ENCODE measurements around the gene ZNF311. TPM values are rescaled to one million over a fixed set of nuclear protein-coding genes. Genes with fewer than 3 reads are reported as not detected.

ZNF311 gene
- total RNA-seq, 1 donor from 2014 or later = 1.6 TPM

DNA sequence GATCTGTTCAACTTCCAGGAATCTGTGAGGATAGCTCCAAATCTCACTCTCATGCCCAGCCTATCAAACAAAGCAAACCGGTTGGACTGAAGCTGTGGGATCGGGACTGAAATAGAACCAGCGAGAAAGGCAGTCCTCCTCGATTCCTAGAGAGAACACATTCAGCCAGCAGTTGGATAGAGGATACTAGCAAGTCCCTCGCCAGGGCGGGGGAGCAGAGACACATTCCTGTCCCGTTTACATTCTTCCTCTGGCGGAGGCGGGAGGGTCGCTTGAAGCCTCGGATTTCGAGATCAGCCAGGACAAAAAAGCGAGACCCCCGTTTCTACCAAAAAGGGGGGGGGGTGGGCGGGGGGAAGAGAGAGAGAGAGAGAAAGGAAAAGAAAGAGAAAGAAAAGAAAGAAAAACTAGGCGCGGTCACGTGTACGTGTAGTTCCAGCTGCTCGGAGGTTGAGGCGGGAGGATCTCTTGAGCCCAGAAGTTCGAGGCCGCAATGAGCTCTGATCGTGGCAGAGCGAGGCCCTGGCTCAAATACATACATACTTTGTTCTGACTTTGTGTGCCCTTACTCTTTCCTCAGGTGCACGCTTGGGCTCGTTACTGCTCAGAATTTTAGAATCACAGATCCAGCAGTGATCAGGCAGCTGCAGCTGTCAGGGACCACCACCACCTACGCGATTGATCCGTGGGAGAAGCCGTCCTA is 19.5 kb downstream of the ZNF311 start:
- H3K4me1 ChIP-seq (ENCODE audit: control insufficient read depth in 3 of 3, insufficient read depth in 3 of 3, low read length in 3 of 3) = peaks cover 3 to 20% (median 9%) of the 10 kb centered on the region in 3 donors
- H3K9me3 ChIP-seq (ENCODE audit: control insufficient read depth in 3 of 3, low read length in 3 of 3) = no peaks in the 10 kb centered on the region
- H3K36me3 ChIP-seq (ENCODE audit: control insufficient read depth in 3 of 3, insufficient read depth in 3 of 3, low read length in 3 of 3) = no peaks in the 10 kb centered on the region
- H3K27ac ChIP-seq (ENCODE audit: low read depth, low read length) = peak overlapping the region; percentile 1
- H3K4me3 ChIP-seq (ENCODE audit: low read length in 3 of 3) = peak overlapping the region; percentile 13 to 92 (median 72)
- peak overlapping the region in 1 of 3 donors; percentile 60 for H3K9ac ChIP-seq (ENCODE audit: low read depth in 1 of 3, low read length in 3 of 3)
- H3K27me3 ChIP-seq (ENCODE audit: control insufficient read depth in 3 of 3, insufficient read depth in 3 of 3, low read length in 3 of 3) = peaks cover 0 to 5% (median 3%) of the 10 kb centered on the region in 3 donors

DNA sequence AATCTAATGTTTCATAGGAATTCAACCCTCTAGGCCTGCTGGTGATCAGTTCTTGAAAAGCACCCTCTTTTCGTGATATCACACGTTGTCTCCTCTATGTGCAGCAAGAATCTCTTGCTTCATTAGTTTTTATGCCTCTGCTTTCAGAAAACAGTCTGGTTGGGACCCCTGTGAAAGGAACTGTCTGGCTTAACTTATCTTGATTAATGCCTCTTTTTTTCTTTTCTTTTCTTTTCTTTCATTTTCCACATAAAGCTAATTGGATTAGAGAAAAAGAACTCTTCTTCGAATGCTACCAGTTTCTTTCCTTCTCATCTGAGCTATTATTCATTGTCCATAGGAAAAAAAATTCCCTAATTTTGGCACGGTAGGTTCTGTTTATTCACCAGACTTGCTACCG is 21.3 kb downstream of the ZNF311 start:
- Histone ChIP-seq H3K36me3 (ENCODE audit: control insufficient read depth in 3 of 3, insufficient read depth in 3 of 3, low read length in 3 of 3) (no peaks in the 10 kb centered on the region), H3K27me3 (ENCODE audit: control insufficient read depth in 3 of 3, insufficient read depth in 3 of 3, low read length in 3 of 3) (peaks cover 0 to 5% (median 3%) of the 10 kb centered on the region in 3 donors), H3K27ac (ENCODE audit: low read depth, low read length) (no peak overlapping the region), H3K4me1 (ENCODE audit: control insufficient read depth in 3 of 3, insufficient read depth in 3 of 3, low read length in 3 of 3) (peaks cover 4 to 21% (median 12%) of the 10 kb centered on the region in 3 donors), H3K9me3 (ENCODE audit: control insufficient read depth in 3 of 3, low read length in 3 of 3) (no peaks in the 10 kb centered on the region), H3K9ac (ENCODE audit: low read depth in 1 of 3, low read length in 3 of 3) (no peak overlapping the region), H3K4me3 (ENCODE audit: low read length in 3 of 3) (no peak overlapping the region)

DNA sequence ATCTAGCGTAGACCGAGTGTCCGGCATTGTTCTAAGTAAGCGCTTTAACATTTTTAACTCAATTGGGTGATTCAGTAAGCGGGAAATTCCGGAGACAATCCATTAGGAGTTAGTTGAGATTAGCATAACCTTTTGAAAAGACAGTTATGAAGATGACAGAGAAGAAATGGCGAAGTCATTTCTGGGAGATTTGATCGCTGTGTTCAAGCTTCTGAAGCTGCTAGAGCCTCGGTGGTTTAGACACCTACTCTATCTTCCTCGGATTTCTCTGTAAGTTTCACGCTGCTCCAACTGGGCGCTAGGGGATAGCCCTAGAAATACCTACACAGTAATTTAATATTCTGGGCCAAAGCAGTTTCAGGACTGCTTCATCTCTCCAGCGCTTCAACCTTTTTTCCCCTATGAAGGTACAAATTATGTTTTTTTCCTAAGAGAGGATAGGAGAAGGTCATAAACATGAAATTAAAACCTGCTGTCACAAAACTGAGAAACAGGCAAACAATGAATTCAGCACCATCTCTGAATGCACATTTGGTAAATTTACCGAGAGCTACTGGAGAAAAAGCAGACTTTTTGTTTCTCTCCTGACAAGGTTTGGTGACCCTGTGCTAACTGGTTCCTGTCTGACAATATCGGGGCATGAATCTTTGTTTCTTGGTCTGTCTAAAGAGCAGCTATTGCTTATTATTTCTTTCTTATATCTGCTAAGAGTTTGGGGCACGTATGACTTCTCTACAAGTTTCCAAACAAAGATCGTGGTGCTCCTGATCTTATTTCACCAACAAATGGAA is 22.4 kb downstream of the ZNF311 start:
- H3K27ac ChIP-seq (ENCODE audit: low read depth, low read length) = peak overlapping the region; percentile 63
- peaks cover 0 to 2% (median under 1%) of the 10 kb centered on the region in 3 donors for H3K27me3 ChIP-seq (ENCODE audit: control insufficient read depth in 3 of 3, insufficient read depth in 3 of 3, low read length in 3 of 3)
- H3K9me3 ChIP-seq (ENCODE audit: control insufficient read depth in 3 of 3, low read length in 3 of 3) = no peaks in the 10 kb centered on the region
- H3K4me3 ChIP-seq (ENCODE audit: low read length in 3 of 3) = peak overlapping the region; percentile 64 to 87 (median 82)
- H3K9ac ChIP-seq (ENCODE audit: low read depth in 1 of 3, low read length in 3 of 3) = peak overlapping the region; percentile 34 to 48 (median 41)
- no peaks in the 10 kb centered on the region for H3K36me3 ChIP-seq (ENCODE audit: control insufficient read depth in 3 of 3, insufficient read depth in 3 of 3, low read length in 3 of 3)
- H3K4me1 ChIP-seq (ENCODE audit: control insufficient read depth in 3 of 3, insufficient read depth in 3 of 3, low read length in 3 of 3) = peaks cover 4 to 21% (median 12%) of the 10 kb centered on the region in 3 donors

DNA sequence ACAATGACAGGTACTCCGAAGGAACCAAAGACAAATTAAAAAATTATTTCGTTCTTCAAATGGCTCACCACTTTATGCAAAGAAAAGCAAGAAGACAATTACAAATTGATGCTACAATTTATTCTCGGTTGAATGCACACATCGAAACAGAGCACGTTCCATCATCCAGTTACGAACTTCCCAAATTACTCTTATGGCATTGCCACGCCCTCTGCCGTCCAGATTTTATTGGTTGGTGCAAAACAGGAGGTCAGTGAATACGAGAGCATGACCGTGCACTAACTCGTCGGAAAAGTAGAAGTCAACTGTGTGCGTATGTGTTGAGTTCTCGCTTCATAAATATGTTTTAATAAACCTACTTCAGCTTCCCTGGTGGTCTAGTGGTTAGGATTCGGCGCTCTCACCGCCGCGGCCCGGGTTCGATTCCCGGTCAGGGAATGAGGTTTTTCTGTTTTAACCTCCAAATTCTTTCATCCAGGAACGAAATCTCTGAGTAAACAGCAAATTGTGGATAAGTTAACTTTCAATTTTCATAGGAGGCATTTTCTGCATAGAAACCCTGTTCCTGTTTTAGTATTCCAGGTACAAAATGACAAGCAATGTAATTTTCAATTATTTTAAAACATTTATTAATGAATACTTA is 23.2 kb downstream of the ZNF311 start:
- Histone ChIP-seq H3K27ac (ENCODE audit: low read depth, low read length) (peak overlapping the region; percentile 63), H3K4me1 (ENCODE audit: control insufficient read depth in 3 of 3, insufficient read depth in 3 of 3, low read length in 3 of 3) (peaks cover 4 to 21% (median 12%) of the 10 kb centered on the region in 3 donors), H3K27me3 (ENCODE audit: control insufficient read depth in 3 of 3, insufficient read depth in 3 of 3, low read length in 3 of 3) (peaks cover under 1 to 6% (median 2%) of the 10 kb centered on the region in 3 donors), H3K9me3 (ENCODE audit: control insufficient read depth in 3 of 3, low read length in 3 of 3) (no peaks in the 10 kb centered on the region), H3K36me3 (ENCODE audit: control insufficient read depth in 3 of 3, insufficient read depth in 3 of 3, low read length in 3 of 3) (no peaks in the 10 kb centered on the region), H3K4me3 (ENCODE audit: low read length in 3 of 3) (peak overlapping the region; percentile 64 to 87 (median 82)), H3K9ac (ENCODE audit: low read depth in 1 of 3, low read length in 3 of 3) (peak overlapping the region; percentile 41 to 60 (median 48))

DNA sequence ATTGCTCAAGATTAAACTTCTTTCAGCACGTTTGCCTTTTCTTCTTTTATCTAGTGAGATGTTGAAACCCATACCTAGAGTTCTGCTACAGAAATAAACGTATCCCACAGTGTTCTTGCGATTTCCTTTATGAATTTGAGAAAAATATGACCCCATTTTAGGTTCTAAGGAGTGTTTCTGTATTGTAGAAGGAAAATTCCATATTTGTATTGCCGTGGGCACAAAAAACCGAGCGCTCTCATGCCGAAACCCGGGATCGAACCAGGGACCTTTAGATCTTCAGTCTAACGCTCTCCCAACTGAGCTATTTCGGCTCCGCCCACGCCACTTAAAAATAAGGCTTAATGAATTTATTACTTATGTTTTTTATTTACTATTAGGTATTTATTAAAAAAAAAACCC is 23.7 kb downstream of the ZNF311 start:
- Histone ChIP-seq H3K9me3 (ENCODE audit: control insufficient read depth in 3 of 3, low read length in 3 of 3) (no peaks in the 10 kb centered on the region), H3K4me1 (ENCODE audit: control insufficient read depth in 3 of 3, insufficient read depth in 3 of 3, low read length in 3 of 3) (peaks cover 4 to 21% (median 12%) of the 10 kb centered on the region in 3 donors), H3K27me3 (ENCODE audit: control insufficient read depth in 3 of 3, insufficient read depth in 3 of 3, low read length in 3 of 3) (peaks cover 2 to 6% (median 4%) of the 10 kb centered on the region in 3 donors), H3K9ac (ENCODE audit: low read depth in 1 of 3, low read length in 3 of 3) (peak overlapping the region in 2 of 3 donors; percentile 51 to 63), H3K27ac (ENCODE audit: low read depth, low read length) (peak overlapping the region; percentile 63), H3K4me3 (ENCODE audit: low read length in 3 of 3) (peak overlapping the region; percentile 64 to 87 (median 82)), H3K36me3 (ENCODE audit: control insufficient read depth in 3 of 3, insufficient read depth in 3 of 3, low read length in 3 of 3) (no peaks in the 10 kb centered on the region)

DNA sequence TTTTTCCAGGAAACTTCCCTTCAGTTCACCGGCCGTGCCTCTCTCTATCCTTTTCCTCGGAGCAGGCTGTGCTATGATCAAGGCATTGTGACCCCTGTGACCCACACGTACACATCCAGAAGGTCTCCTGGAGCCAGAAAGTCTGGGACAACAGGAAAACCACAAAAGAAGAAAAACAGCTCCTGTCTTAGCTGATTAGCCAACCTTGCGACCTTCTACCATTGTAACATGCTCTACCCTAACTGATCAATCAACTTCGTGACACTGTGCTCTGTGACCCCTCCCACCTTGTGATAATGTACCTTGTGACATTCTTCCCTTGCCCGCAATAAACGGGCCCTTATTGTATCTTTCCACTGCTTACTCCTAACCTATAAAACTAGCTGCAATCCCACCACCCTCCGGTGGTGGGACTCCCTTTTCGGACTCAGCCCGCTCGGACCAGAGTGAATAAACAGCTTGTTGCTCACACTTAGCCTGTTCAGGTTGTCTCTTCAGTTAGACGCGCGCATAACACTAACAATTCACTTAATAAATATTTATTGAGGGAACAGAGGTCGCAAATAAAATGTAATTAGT is 24.2 kb downstream of the ZNF311 start:
- peak overlapping the region; percentile 28 to 63 (median 51) for H3K9ac ChIP-seq (ENCODE audit: low read depth in 1 of 3, low read length in 3 of 3)
- peaks cover 2 to 6% (median 4%) of the 10 kb centered on the region in 3 donors for H3K27me3 ChIP-seq (ENCODE audit: control insufficient read depth in 3 of 3, insufficient read depth in 3 of 3, low read length in 3 of 3)
- H3K4me3 ChIP-seq (ENCODE audit: low read length in 3 of 3) = peak overlapping the region; percentile 55 to 87 (median 65)
- peak overlapping the region; percentile 38 for H3K27ac ChIP-seq (ENCODE audit: low read depth, low read length)
- peaks cover 4 to 20% (median 10%) of the 10 kb centered on the region in 3 donors for H3K4me1 ChIP-seq (ENCODE audit: control insufficient read depth in 3 of 3, insufficient read depth in 3 of 3, low read length in 3 of 3)
- H3K36me3 ChIP-seq (ENCODE audit: control insufficient read depth in 3 of 3, insufficient read depth in 3 of 3, low read length in 3 of 3) = no peaks in the 10 kb centered on the region
- no peaks in the 10 kb centered on the region for H3K9me3 ChIP-seq (ENCODE audit: control insufficient read depth in 3 of 3, low read length in 3 of 3)

DNA sequence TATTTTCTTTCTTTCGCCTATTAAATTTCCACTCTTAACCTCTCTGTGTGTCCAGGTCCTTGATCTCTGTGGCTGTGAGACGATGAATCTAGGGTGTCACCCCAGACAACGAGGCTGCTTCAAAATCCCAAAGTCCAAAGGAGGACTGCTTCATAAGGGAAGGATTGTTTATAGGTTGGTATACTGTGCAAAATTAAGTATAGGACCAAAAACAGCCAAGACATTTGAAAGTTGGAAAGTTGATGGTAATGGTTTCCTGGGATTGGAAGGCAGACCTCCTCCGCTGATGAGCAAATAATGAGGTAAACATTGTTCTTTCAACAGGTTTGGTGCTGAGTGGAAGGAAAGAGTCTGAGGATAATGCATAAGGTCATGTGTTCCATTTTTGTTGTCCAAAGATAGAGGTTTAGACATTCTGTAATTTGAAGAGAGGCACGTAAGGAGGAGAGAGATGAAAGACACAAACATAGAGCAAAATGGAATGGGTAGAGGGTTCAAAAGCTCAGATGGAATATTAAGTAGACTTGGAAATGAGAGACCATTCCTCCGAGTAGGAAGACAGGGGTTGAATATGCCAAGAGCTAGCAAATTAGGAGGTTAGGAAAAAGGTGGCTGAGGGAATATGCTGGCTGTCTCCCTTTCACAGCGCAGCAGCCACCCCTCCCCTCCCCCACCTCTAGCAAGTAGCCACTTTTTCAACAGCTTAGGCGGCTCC is 24.8 kb downstream of the ZNF311 start:
- peak overlapping the region in 1 of 3 donors; percentile 26 for H3K9ac ChIP-seq (ENCODE audit: low read depth in 1 of 3, low read length in 3 of 3)
- H3K27me3 ChIP-seq (ENCODE audit: control insufficient read depth in 3 of 3, insufficient read depth in 3 of 3, low read length in 3 of 3) = peaks cover 2 to 6% (median 4%) of the 10 kb centered on the region in 3 donors
- H3K27ac ChIP-seq (ENCODE audit: low read depth, low read length) = no peak overlapping the region
- no peaks in the 10 kb centered on the region for H3K9me3 ChIP-seq (ENCODE audit: control insufficient read depth in 3 of 3, low read length in 3 of 3)
- H3K36me3 ChIP-seq (ENCODE audit: control insufficient read depth in 3 of 3, insufficient read depth in 3 of 3, low read length in 3 of 3) = no peaks in the 10 kb centered on the region
- H3K4me3 ChIP-seq (ENCODE audit: low read length in 3 of 3) = peak overlapping the region; percentile 38 to 87 (median 65)
- peaks cover 4 to 17% (median 8%) of the 10 kb centered on the region in 3 donors for H3K4me1 ChIP-seq (ENCODE audit: control insufficient read depth in 3 of 3, insufficient read depth in 3 of 3, low read length in 3 of 3)

DNA sequence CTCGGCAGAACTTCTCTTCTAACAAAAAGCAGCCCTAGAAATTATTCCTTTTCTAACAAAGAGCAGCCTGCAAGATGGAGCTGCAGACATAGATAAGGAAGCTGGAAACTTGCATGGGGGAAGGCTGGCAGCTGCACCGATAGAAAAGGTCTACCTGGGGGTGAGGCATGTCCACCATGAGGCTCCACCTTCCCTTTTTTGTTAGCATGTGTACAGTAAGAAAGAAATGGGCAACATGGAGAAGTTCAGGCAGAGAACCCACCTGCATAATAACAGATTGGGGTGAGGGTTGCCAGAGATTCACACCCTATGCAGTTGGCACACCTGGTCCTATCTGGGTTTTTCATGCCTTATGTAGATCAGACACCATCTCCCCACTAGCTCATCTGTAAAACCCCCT is 25.4 kb downstream of the ZNF311 start:
- no peaks in the 10 kb centered on the region for H3K9me3 ChIP-seq (ENCODE audit: control insufficient read depth in 3 of 3, low read length in 3 of 3)
- H3K9ac ChIP-seq (ENCODE audit: low read depth in 1 of 3, low read length in 3 of 3) = no peak overlapping the region
- no peaks in the 10 kb centered on the region for H3K36me3 ChIP-seq (ENCODE audit: control insufficient read depth in 3 of 3, insufficient read depth in 3 of 3, low read length in 3 of 3)

DNA sequence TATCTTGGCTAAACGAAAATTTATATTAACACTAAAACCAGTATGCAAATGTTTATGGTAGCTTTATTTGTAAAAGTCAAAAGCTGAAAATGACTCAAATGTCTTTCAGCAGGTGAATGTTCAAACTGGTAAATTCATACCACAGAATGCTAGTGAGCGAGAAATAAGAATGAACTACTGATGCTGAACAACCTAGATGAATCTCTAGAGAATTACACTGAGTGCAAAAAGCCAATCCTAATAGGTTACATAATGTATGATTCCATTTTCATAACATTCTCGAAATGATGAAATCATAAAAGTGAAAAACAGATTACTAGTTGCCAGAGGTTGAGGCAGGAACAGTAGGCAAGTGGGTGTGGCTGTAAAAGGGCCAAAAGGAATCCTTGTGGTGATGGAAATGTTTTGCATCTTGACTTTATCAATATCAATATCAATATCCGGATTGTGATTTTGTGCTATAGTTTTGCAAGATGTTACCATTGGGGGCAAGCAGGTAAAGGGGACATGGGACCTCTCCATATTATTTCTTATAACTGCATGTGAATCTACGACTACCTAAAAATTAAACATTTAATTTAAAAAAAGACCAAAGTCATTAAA is 26.1 kb downstream of the ZNF311 start:
- H3K4me1 ChIP-seq (ENCODE audit: control insufficient read depth in 3 of 3, insufficient read depth in 3 of 3, low read length in 3 of 3) = peaks cover 3 to 15% (median 8%) of the 10 kb centered on the region in 3 donors
- peaks cover 2 to 6% (median 4%) of the 10 kb centered on the region in 3 donors for H3K27me3 ChIP-seq (ENCODE audit: control insufficient read depth in 3 of 3, insufficient read depth in 3 of 3, low read length in 3 of 3)
- H3K27ac ChIP-seq (ENCODE audit: low read depth, low read length) = no peak overlapping the region
- no peaks in the 10 kb centered on the region for H3K9me3 ChIP-seq (ENCODE audit: control insufficient read depth in 3 of 3, low read length in 3 of 3)
- no peaks in the 10 kb centered on the region for H3K36me3 ChIP-seq (ENCODE audit: control insufficient read depth in 3 of 3, insufficient read depth in 3 of 3, low read length in 3 of 3)
- H3K9ac ChIP-seq (ENCODE audit: low read depth in 1 of 3, low read length in 3 of 3) = no peak overlapping the region
- no peak overlapping the region for H3K4me3 ChIP-seq (ENCODE audit: low read length in 3 of 3)

More for the DNA sequence above, 25.4 kb downstream of the ZNF311 start:
- Histone ChIP-seq H3K4me1 (ENCODE audit: control insufficient read depth in 3 of 3, insufficient read depth in 3 of 3, low read length in 3 of 3) (peaks cover 3 to 15% (median 8%) of the 10 kb centered on the region in 3 donors), H3K27me3 (ENCODE audit: control insufficient read depth in 3 of 3, insufficient read depth in 3 of 3, low read length in 3 of 3) (peaks cover 2 to 6% (median 4%) of the 10 kb centered on the region in 3 donors), H3K4me3 (ENCODE audit: low read length in 3 of 3) (no peak overlapping the region), H3K27ac (ENCODE audit: low read depth, low read length) (no peak overlapping the region)
